H1 (cell line): ENCODE data around the gene PIK3R1. TPM values are rescaled to one million over a fixed set of nuclear protein-coding genes. Genes with fewer than 3 reads are reported as not detected.

Experiments
- CTCF ChIA-PET: fragments of 300-600 bp; sonication (Branson Sonifier 250); formaldehyde crosslinking; loops from one replicate; lab custom pipeline; 2021; ENCODE audit not compliant: partially characterized antibody; lab: Charles Lee
- POLR2A ChIA-PET: fragments of 300-600 bp; sonication (Branson Sonifier 250); formaldehyde crosslinking; loops from one replicate; lab custom pipeline; 2021; ENCODE audit warnings: inconsistent platforms; ENCODE audit not compliant: partially characterized antibody; lab: Charles Lee
- DNase-seq, 2 experiments: peaks; one replicate each; pipeline versions ENCODE4 v3.0.0 to v3.0.0-alpha.2; 2010 to 2022; ENCODE audit warnings: low spot score in 2 of 2, low read depth in 1 of 2, mixed read lengths in 1 of 2
- FAIRE-seq: peaks from 2 replicates; lab custom pipeline; 2011; peaks lifted over from hg19 to GRCh38; lab: Jason Lieb, UNC
- H2AFZ ChIP-seq: 2 replicates; pipeline ENCODE4 v1.8.1; 2012; ENCODE audit warnings: low read length, inconsistent platforms
- H2AK5ac ChIP-seq: 2 replicates; pipeline ENCODE4 v1.6.1; 2013; ENCODE audit warnings: low read depth, low read length
- H2BK120ac ChIP-seq: replicated peaks from 2 replicates; pipeline ENCODE3; 2013; ENCODE audit warnings: low read depth, low read length, inconsistent platforms
- H2BK12ac ChIP-seq: 2 replicates; pipeline ENCODE4 v1.6.1; 2013; ENCODE audit warnings: low read depth, low read length
- H2BK15ac ChIP-seq: 2 replicates; pipeline ENCODE4 v1.6.1; 2013; ENCODE audit warnings: low read length
- H2BK20ac ChIP-seq: 2 replicates; pipeline ENCODE4 v1.6.1; 2013; ENCODE audit warnings: low read length
- H2BK5ac ChIP-seq: 2 replicates; pipeline ENCODE4 v1.6.1; 2013; ENCODE audit warnings: low read depth, low read length
- H3K14ac ChIP-seq: 2 replicates; pipeline ENCODE4 v1.6.1; 2013; ENCODE audit warnings: inconsistent platforms; ENCODE audit not compliant: insufficient read length
- H3K18ac ChIP-seq: 2 replicates; pipeline ENCODE4 v1.6.1; 2013; ENCODE audit warnings: low read length; ENCODE audit errors: extremely low read depth
- H3K23ac ChIP-seq: 2 replicates; pipeline ENCODE4 v1.6.1; 2013; ENCODE audit warnings: inconsistent platforms; ENCODE audit not compliant: insufficient read length
- H3K23me2 ChIP-seq: 2 replicates; pipeline ENCODE4 v1.6.1; 2013; ENCODE audit warnings: low read depth, low read length
- H3K27ac ChIP-seq: 2 replicates; pipeline ENCODE4 v1.6.1; 2011; ENCODE audit warnings: low read depth, low read length, inconsistent platforms
- H3K27me3 ChIP-seq, 4 experiments: replicated peaks in 1 of 4; 1 replicate in 1 of 4; 2 replicates in 3 of 4; pipeline versions ENCODE4 v1.6.1 to v1.8.1; 2011 to 2013; ENCODE audit warnings: low read length in 3 of 4, mild to moderate bottlenecking in 3 of 4, inconsistent platforms in 2 of 4, mixed read lengths in 2 of 4, moderate library complexity in 1 of 4; ENCODE audit not compliant: control insufficient read depth in 3 of 4, insufficient read depth in 3 of 4; ENCODE audit errors: extremely low read depth in 1 of 4
- H3K36me3 ChIP-seq, 4 experiments: 2 replicates each; pipeline versions ENCODE4 v1.6.1 to v1.8.1; 2011 to 2013; ENCODE audit warnings: mild to moderate bottlenecking in 4 of 4, low read length in 3 of 4, moderate library complexity in 2 of 4, control low read depth in 1 of 4, inconsistent platforms in 1 of 4; ENCODE audit not compliant: insufficient read depth in 4 of 4, control insufficient read depth in 2 of 4
- H3K4ac ChIP-seq: replicated peaks from 2 replicates; pipeline ENCODE3; 2013; ENCODE audit warnings: low read length, low read depth, mixed read lengths, inconsistent platforms; ENCODE audit not compliant: insufficient read length
- H3K4me1 ChIP-seq, 4 experiments: replicated peaks in 1 of 4; 1 replicate in 1 of 4; 2 replicates in 3 of 4; pipeline versions ENCODE4 v1.6.1 to v1.8.1; 2011 to 2013; ENCODE audit warnings: low read length in 3 of 4, inconsistent platforms in 2 of 4, mixed read lengths in 1 of 4; ENCODE audit not compliant: insufficient read depth in 4 of 4, control insufficient read depth in 3 of 4
- H3K4me2 ChIP-seq, 2 experiments: 2 replicates each; pipeline versions ENCODE4 v1.6.1 to v1.8.1; 2011 to 2013; ENCODE audit warnings: low read depth in 2 of 2, low read length in 2 of 2, control low read depth in 1 of 2, inconsistent platforms in 1 of 2, mild to moderate bottlenecking in 1 of 2; ENCODE audit not compliant: insufficient read depth in 1 of 2
- H3K4me3 ChIP-seq, 4 experiments: fragments of 200-600, 300-600 bp in 1 of 4; sonication (generic), shearing (Covaris generic), sonication (Bioruptor Twin) in 1 of 4; 2 replicates each; pipeline versions ENCODE4 v1.5.1 to v1.8.1; 2011 to 2016; ENCODE audit warnings: low read length in 4 of 4, low read depth in 3 of 4, control low read depth in 2 of 4, inconsistent platforms in 2 of 4, mild to moderate bottlenecking in 2 of 4, mixed read lengths in 1 of 4, moderate library complexity in 1 of 4; ENCODE audit not compliant: insufficient read depth in 2 of 4; ENCODE audit errors: extremely low read depth in 1 of 4
- H3K56ac ChIP-seq: replicated peaks from 2 replicates; pipeline ENCODE3; 2013; ENCODE audit warnings: low read depth, mild to moderate bottlenecking, mixed read lengths, low read length, inconsistent platforms; ENCODE audit not compliant: insufficient read length
- H3K79me1 ChIP-seq: 2 replicates; pipeline ENCODE4 v1.6.1; 2013; ENCODE audit warnings: low read depth, low read length, control low read depth
- H3K79me2 ChIP-seq, 2 experiments: 2 replicates each; pipeline versions ENCODE4 v1.6.1 to v1.8.1; 2012 to 2013; ENCODE audit warnings: low read length in 2 of 2, mild to moderate bottlenecking in 2 of 2, inconsistent platforms in 1 of 2; ENCODE audit not compliant: insufficient read depth in 2 of 2, control insufficient read depth in 1 of 2
- H3K9ac ChIP-seq, 4 experiments: replicated peaks in 1 of 4; 1 replicate in 1 of 4; 2 replicates in 3 of 4; pipeline versions ENCODE4 v1.6.1 to v1.8.1; 2011 to 2013; ENCODE audit warnings: low read depth in 3 of 4, low read length in 3 of 4, control low read depth in 2 of 4, mild to moderate bottlenecking in 2 of 4, moderate library complexity in 2 of 4, inconsistent platforms in 1 of 4; ENCODE audit errors: extremely low read depth in 1 of 4
- H3K9me3 ChIP-seq, 2 experiments: 2 replicates each; pipeline versions ENCODE4 v1.6.1 to v1.8.1; 2012 to 2013; ENCODE audit warnings: mild to moderate bottlenecking in 2 of 2, moderate library complexity in 2 of 2, control low read depth in 1 of 2, inconsistent platforms in 1 of 2, low read depth in 1 of 2, low read length in 1 of 2, mixed read lengths in 1 of 2; ENCODE audit not compliant: insufficient read depth in 2 of 2
- H4K20me1 ChIP-seq, 2 experiments: replicated peaks in 1 of 2; 2 replicates each; pipeline versions ENCODE3 to v1.8.1; 2011 to 2013; ENCODE audit warnings: inconsistent platforms in 2 of 2, low read length in 2 of 2, mild to moderate bottlenecking in 1 of 2; ENCODE audit not compliant: insufficient read depth in 2 of 2, control insufficient read depth in 1 of 2
- H4K5ac ChIP-seq: 2 replicates; pipeline ENCODE4 v1.6.1; 2013; ENCODE audit warnings: low read length, low read depth, mixed read lengths, inconsistent platforms; ENCODE audit not compliant: insufficient read length
- H4K8ac ChIP-seq: 2 replicates; pipeline ENCODE4 v1.8.0; 2013; ENCODE audit warnings: mild to moderate bottlenecking, moderate library complexity, low read length, inconsistent platforms; ENCODE audit not compliant: insufficient read depth; ENCODE audit errors: extremely low read depth
- H4K91ac ChIP-seq: replicated peaks from 2 replicates; pipeline ENCODE3; 2013; ENCODE audit warnings: low read length, mixed read lengths, inconsistent platforms; ENCODE audit not compliant: insufficient read length
- CBX5 ChIP-seq: fragments of 300-800, 300-1000 bp; sonication (generic); IDR thresholded peaks from 2 replicates; pipeline ENCODE4 v1.7.1; 2016; ENCODE audit warnings: antibody characterized with exemption, low read length, low read depth
- CHD1 ChIP-seq: IDR thresholded peaks from 2 replicates; pipeline ENCODE4 v1.6.1; 2012; ENCODE audit warnings: low read depth, low read length, improper control_type of control experiment
- CREB1 ChIP-seq: IDR thresholded peaks from 2 replicates; pipeline ENCODE4 v1.6.1; 2012; ENCODE audit warnings: inconsistent platforms
- EP300 ChIP-seq, 2 experiments: IDR thresholded peaks; 1 replicate in 1 of 2; 2 replicates in 1 of 2; pipeline ENCODE4 v1.6.1; 2011 to 2012; ENCODE audit warnings: low read depth in 2 of 2, low read length in 2 of 2, mild to moderate bottlenecking in 2 of 2, borderline replicate concordance in 1 of 2, inconsistent platforms in 1 of 2, moderate library complexity in 1 of 2
- NRF1 ChIP-seq: IDR thresholded peaks from 2 replicates; pipeline ENCODE4 v1.6.1; 2011; ENCODE audit warnings: mild to moderate bottlenecking, low read depth, low read length, improper control_type of control experiment
- POU5F1 ChIP-seq: IDR thresholded peaks from 2 replicates; pipeline ENCODE4 v1.6.1; 2011; ENCODE audit warnings: low read depth, mild to moderate bottlenecking, low read length, moderate library complexity
- SRF ChIP-seq: IDR thresholded peaks from 2 replicates; pipeline ENCODE4 v1.6.1; 2011; ENCODE audit warnings: mild to moderate bottlenecking, low read depth, low read length, moderate library complexity
- WGBS, 2 experiments: shearing (Covaris generic) in 1 of 2; methylation state at CpG; one replicate each; pipeline versions ENCODE4 v1.1.6 to v1.1.7; 2013 to 2015; ENCODE audit warnings: low lambda C conversion rate in 2 of 2, mixed read lengths in 2 of 2, inconsistent platforms in 1 of 2, low coverage in 1 of 2, missing lambda C conversion rate in 1 of 2; ENCODE audit not compliant: insufficient replicate concordance in 2 of 2, insufficient coverage in 1 of 2, insufficient read length in 1 of 2; ENCODE audit errors: extremely low coverage in 1 of 2, missing lambda C conversion rate in 1 of 2; 5-methylcytosine and 5-hydroxymethylcytosine counted together
- polyA plus RNA-seq, 7 experiments: library from polyadenylated mRNA; depleted of rRNA in 3 of 7; stranded (reverse) in 5 of 7; unstranded in 2 of 7; fragments of >200 nt in 5 of 7; fragments of 200-250 nt in 2 of 7; gene quantifications; 1 replicate in 5 of 7; 2 replicates in 1 of 7; 4 replicates in 1 of 7; pipeline versions ENCODE4 v1.2.1 to v1.2.3, GENCODE V29; 2011 to 2013; ENCODE audit warnings: missing spikeins in 2 of 7, mixed read lengths in 2 of 7
- total RNA-seq: library from RNA; stranded (reverse); fragmentation: NEBNext Ultra II Directional; extraction: Animal tissue kit (Norgen Biotek cat#: 25700); gene quantifications from 2 replicates; pipeline ENCODE4 v1.2.1, GENCODE V29; 2021
- TF ChIP-seq, protein P1 (sequence below): IDR thresholded peaks from 2 replicates; pipeline ENCODE4 v1.6.1; 2012; ENCODE audit warnings: low read length, inconsistent platforms

The PIK3R1 gene
- total and polyA plus RNA-seq, 2 of the 8 experiments (the other 6 are each of a cell fraction or from before 2014, with no cell fraction given), result 2.3 to 13.7 TPM

DNA sequence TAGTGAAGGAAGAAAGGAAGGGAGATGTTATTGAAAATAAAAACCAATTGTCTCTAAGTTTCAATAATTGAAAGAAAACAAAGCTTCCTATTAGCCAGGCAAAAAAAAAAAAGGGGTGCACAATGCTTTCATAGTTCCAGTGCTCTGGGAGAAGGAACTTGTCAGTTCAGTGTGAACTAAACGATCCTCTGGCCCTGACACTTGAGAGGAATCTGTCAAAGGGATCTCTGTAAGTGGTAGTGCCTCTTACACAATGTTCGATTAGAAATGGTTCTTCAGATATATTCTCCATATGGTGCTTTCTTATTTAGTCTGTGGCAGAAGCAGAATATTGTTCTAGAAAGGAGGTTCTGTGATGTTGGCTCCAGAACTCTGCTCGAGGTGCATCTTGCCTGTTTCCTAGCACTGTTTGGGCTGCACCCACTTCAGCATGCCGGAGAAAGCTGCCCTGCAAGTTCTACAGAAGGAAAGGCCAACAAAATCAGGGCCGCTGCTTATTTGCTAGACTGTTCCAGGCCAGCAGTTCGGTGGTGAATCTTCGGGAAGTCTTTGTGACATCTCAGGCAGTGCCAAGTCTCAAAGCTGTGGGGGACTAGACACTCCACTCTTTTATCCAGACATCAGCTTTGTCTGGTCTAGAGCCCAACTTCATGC lies 90.9 kb downstream of the PIK3R1 start:
- no peaks in the 10 kb centered on the region for H3K27me3 ChIP-seq
- no peak overlapping the region for H4K8ac ChIP-seq
- no peaks in the 10 kb centered on the region for H3K79me2 ChIP-seq
- H3K9ac ChIP-seq, result no peak overlapping the region
- no peak for DNase-seq
- no peaks in the 10 kb centered on the region for H3K36me3 ChIP-seq
- no peak overlapping the region for H3K27ac ChIP-seq
- no peaks in the 10 kb centered on the region for H3K79me1 ChIP-seq
- ChIA-PET POLR2A (interaction anchor here (0.6 kb wide), 1 partner anchor 124 kb away, joined by 3 read pairs; no protein-coding TSS in a partner anchor), CTCF (no interaction called here)
- no peak overlapping the region for H2AK5ac ChIP-seq
- no peak overlapping the region for H3K23ac ChIP-seq
- H2BK12ac ChIP-seq, result no peak overlapping the region
- no peak overlapping the region for H3K56ac ChIP-seq
- no peak overlapping the region for H4K91ac ChIP-seq
- no peak overlapping the region for H3K4ac ChIP-seq
- TF ChIP-seq CREB1, result no peak
- no peak for TF ChIP-seq CHD1
- TF ChIP-seq NRF1, result no peak
- no peak for TF ChIP-seq SRF
- no peak for TF ChIP-seq POU5F1
- no peak for TF ChIP-seq EP300 (IDR thresholded peaks at IDR 0.05; ENCODE audit: borderline replicate concordance in 1 of 2, low read depth in 2 of 2, low read length in 2 of 2)
- no peak for TF ChIP-seq CBX5
- TF ChIP-seq, protein P1, sequence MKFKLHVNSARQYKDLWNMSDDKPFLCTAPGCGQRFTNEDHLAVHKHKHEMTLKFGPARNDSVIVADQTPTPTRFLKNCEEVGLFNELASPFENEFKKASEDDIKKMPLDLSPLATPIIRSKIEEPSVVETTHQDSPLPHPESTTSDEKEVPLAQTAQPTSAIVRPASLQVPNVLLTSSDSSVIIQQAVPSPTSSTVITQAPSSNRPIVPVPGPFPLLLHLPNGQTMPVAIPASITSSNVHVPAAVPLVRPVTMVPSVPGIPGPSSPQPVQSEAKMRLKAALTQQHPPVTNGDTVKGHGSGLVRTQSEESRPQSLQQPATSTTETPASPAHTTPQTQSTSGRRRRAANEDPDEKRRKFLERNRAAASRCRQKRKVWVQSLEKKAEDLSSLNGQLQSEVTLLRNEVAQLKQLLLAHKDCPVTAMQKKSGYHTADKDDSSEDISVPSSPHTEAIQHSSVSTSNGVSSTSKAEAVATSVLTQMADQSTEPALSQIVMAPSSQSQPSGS, result no peak
- no peaks in the 10 kb centered on the region; the same call in 1 of the 2 replicates for H3K23me2 ChIP-seq
- H3K4me1 ChIP-seq, result no peaks in the 10 kb centered on the region
- no peaks in the 10 kb centered on the region for H3K9me3 ChIP-seq
- no peak overlapping the region for H2BK20ac ChIP-seq
- H3K4me3 ChIP-seq, result no peak overlapping the region
- H3K4me2 ChIP-seq, result no peak overlapping the region
- no peak overlapping the region for H3K18ac ChIP-seq
- H2BK5ac ChIP-seq, result no peak overlapping the region
- H3K14ac ChIP-seq, result no peak overlapping the region
- H2AFZ ChIP-seq, result no peak overlapping the region
- FAIRE-seq, result no peak
- H2BK15ac ChIP-seq, result no peak overlapping the region
- H4K5ac ChIP-seq, result no peak overlapping the region
- WGBS, 2 experiments, result 93% methylated on average over 7 of the region's 7 CpGs; no CpG with 5 or more reads in 1 of the 2 experiments
- H2BK120ac ChIP-seq, result no peak overlapping the region
- H4K20me1 ChIP-seq, result no peaks in the 10 kb centered on the region
